HepG2 (cell line): Measurements from ENCODE around the gene KCNT1. TPM values are rescaled to one million over a fixed set of nuclear protein-coding genes. Genes with fewer than 3 reads are reported as not detected.

Source experiments
- ATAC-seq: fragments of 200-7000 bp; cut with Tn5 transposase; 3 replicates; pipeline ENCODE4 v1.9.1; 2020; ENCODE audit warnings: mild to moderate bottlenecking, moderate library complexity
- BruUV-seq: library from RNA; stranded (reverse); fragments of 400-500 nt; replicated peaks from 2 replicates; lab custom pipeline; 2021; lab: Mats Ljungman, UMichigan
- CTCF ChIA-PET: fragments of 300-600 bp; formaldehyde crosslinking; extraction: SDS; loops from one replicate; lab custom pipeline; 2021; ENCODE audit warnings: low total read pairs, inconsistent platforms, low intra/inter-chr PET ratio; lab: Yijun Ruan, JAX
- POLR2A ChIA-PET: fragments of 350-600 bp; sonication (Branson Sonifier 250); formaldehyde crosslinking; loops from one replicate; lab custom pipeline; 2020; ENCODE audit warnings: antibody characterized with exemption, inconsistent platforms; lab: Yijun Ruan, JAX
- DNase-seq: peaks from one replicate; pipeline ENCODE4 v3.0.0-alpha.2; 2015; ENCODE audit warnings: low spot score
- FAIRE-seq: peaks from 3 replicates; lab custom pipeline; 2011; peaks lifted over from hg19 to GRCh38; lab: Jason Lieb, UNC
- H2AFZ ChIP-seq: one replicate; pipeline ENCODE4 v1.6.1; 2011; ENCODE audit warnings: low read length, inconsistent platforms
- H3K27ac ChIP-seq: fragments of 300-600 bp; 3 replicates; pipeline ENCODE4 v1.8.0; 2011; ENCODE audit warnings: mixed run types, mild to moderate bottlenecking, mixed read lengths, low read length, inconsistent platforms; ENCODE audit not compliant: insufficient read depth; ENCODE audit errors: extremely low read length
- H3K27me3 ChIP-seq, 2 experiments: fragments of 200-600 bp in 1 of 2; 2 replicates in 1 of 2; 3 replicates in 1 of 2; pipeline versions ENCODE4 v1.6.0 to v1.8.0; 2011; ENCODE audit warnings: low read length in 2 of 2, mild to moderate bottlenecking in 2 of 2, moderate library complexity in 2 of 2, inconsistent platforms in 1 of 2; ENCODE audit not compliant: insufficient read depth in 2 of 2, control insufficient read depth in 1 of 2
- H3K36me3 ChIP-seq, 2 experiments: fragments of 200-600 bp in 1 of 2; replicated peaks in 1 of 2; 2 replicates in 1 of 2; 3 replicates in 1 of 2; pipeline versions ENCODE4 v1.5.1 to v1.8.0; 2011; ENCODE audit warnings: low read length in 2 of 2, inconsistent platforms in 1 of 2; ENCODE audit not compliant: insufficient read depth in 2 of 2, control insufficient read depth in 1 of 2
- H3K4me1 ChIP-seq: 2 replicates; pipeline ENCODE4 v1.5.1; 2012; ENCODE audit warnings: low read length, inconsistent platforms; ENCODE audit not compliant: insufficient read depth
- H3K4me2 ChIP-seq: 2 replicates; pipeline ENCODE4 v1.6.0; 2011; ENCODE audit warnings: low read depth, low read length, inconsistent platforms
- H3K4me3 ChIP-seq, 3 experiments: fragments of 200-600 bp in 1 of 3; sonication (generic), shearing (Covaris generic) in 1 of 3; replicated peaks in 1 of 3; 2 replicates each; pipeline ENCODE4 v1.5.1; 2011 to 2016; ENCODE audit warnings: low read length in 3 of 3, inconsistent platforms in 2 of 3, low read depth in 2 of 3, mild to moderate bottlenecking in 2 of 3, control low read depth in 1 of 3, mixed read lengths in 1 of 3; ENCODE audit not compliant: insufficient read depth in 1 of 3
- H3K79me2 ChIP-seq: one replicate; pipeline ENCODE4 v1.6.1; 2011; ENCODE audit warnings: low read length, inconsistent platforms; ENCODE audit not compliant: insufficient read depth
- H3K9ac ChIP-seq: 2 replicates; pipeline ENCODE4 v1.6.0; 2011; ENCODE audit warnings: mild to moderate bottlenecking, low read depth, low read length, inconsistent platforms; ENCODE audit not compliant: insufficient read depth
- H3K9me3 ChIP-seq: 2 replicates; pipeline ENCODE4 v1.5.1; 2012; ENCODE audit warnings: mild to moderate bottlenecking, low read length
- H4K20me1 ChIP-seq: 2 replicates; pipeline ENCODE4 v1.6.0; 2011; ENCODE audit warnings: inconsistent platforms, mild to moderate bottlenecking, low read length, moderate library complexity; ENCODE audit not compliant: insufficient read depth
- HMG20A ChIP-seq: IDR thresholded peaks from 2 replicates; pipeline ENCODE4 v1.6.1; 2016; ENCODE audit warnings: borderline replicate concordance
- KAT7 ChIP-seq: IDR thresholded peaks from 2 replicates; pipeline ENCODE4 v1.6.1; 2018; ENCODE audit warnings: borderline replicate concordance, missing compliant biosample characterization
- NBN ChIP-seq: fragments of 450-650 bp; conservative IDR thresholded peaks from 2 replicates; pipeline ENCODE4 v1.6.1; 2017
- NR1H2 ChIP-seq: sonication (generic); formaldehyde crosslinking; IDR thresholded peaks from 2 replicates; pipeline ENCODE4 v1.8.1; 2022; ENCODE audit warnings: low read depth, missing genetic modification reagents, borderline replicate concordance
- SRSF1 ChIP-seq: fragments of 200-400 bp; formaldehyde crosslinking; optimal IDR thresholded peaks from 2 replicates; pipeline ENCODE3; 2017; ENCODE audit warnings: mild to moderate bottlenecking, low read depth, low read length, moderate library complexity
- ZBTB3 ChIP-seq: sonication (generic); formaldehyde crosslinking; IDR thresholded peaks from 2 replicates; pipeline ENCODE4 v1.4.0; 2020; ENCODE audit warnings: low read depth, mild to moderate bottlenecking, moderate library complexity, missing genetic modification reagents, borderline replicate concordance
- ZNF232 ChIP-seq: sonication (generic); formaldehyde crosslinking; IDR thresholded peaks from 2 replicates; pipeline ENCODE4 v1.4.0; 2020; ENCODE audit warnings: missing genetic modification reagents, borderline replicate concordance
- ZNF292 ChIP-seq: sonication (generic); formaldehyde crosslinking; IDR thresholded peaks from 2 replicates; pipeline ENCODE4 v1.8.1; 2022; ENCODE audit warnings: mild to moderate bottlenecking, low read depth, missing genetic modification reagents, borderline replicate concordance
- ZNF44 ChIP-seq: sonication (generic); formaldehyde crosslinking; IDR thresholded peaks from 2 replicates; pipeline ENCODE4 v1.5.1; 2020; ENCODE audit warnings: mild to moderate bottlenecking, missing genetic modification reagents
- ZNF468 ChIP-seq: sonication (generic); formaldehyde crosslinking; IDR thresholded peaks from 2 replicates; pipeline ENCODE4 v1.8.0; 2022; ENCODE audit warnings: mild to moderate bottlenecking, moderate library complexity, missing genetic modification reagents
- ZSCAN9 ChIP-seq: IDR thresholded peaks from 2 replicates; pipeline ENCODE4 v1.6.1; 2016; ENCODE audit warnings: borderline replicate concordance
- WGBS: methylation state at CpG from one replicate; pipeline ENCODE4 v1.1.6; 2017; ENCODE audit warnings: low lambda C conversion rate; 5-methylcytosine and 5-hydroxymethylcytosine counted together
- in situ Hi-C: cut with HindIII; loops from 2 replicates; pipeline ENCODE4 v1.10.0; 2017; ENCODE audit warnings: low pct_unique_long_range_greater_than_20kb; ENCODE audit not compliant: extremely low pct_ligation_motif_present
- intact Hi-C: fragments of 100-400 bp; cut with micrococcal nuclease; formaldehyde crosslinking; loops from one replicate; pipeline ENCODE4 v1.10.0; 2022; ENCODE audit not compliant: unreplicated experiment
- polyA plus RNA-seq, 8 experiments: library from polyadenylated mRNA; depleted of rRNA in 3 of 8; stranded (reverse) in 7 of 8; unstranded in 1 of 8; fragments of >200 nt; fragmentation: Illumina TruSeq in 4 of 8; extraction: Trizol in 4 of 8; gene quantifications; 2 replicates each; pipeline versions ENCODE4 v1.2.1 to v1.2.3, GENCODE V29; 2011 to 2016; ENCODE audit warnings: low read depth in 4 of 8, missing spikeins in 1 of 8, mixed read lengths in 1 of 8; ENCODE audit not compliant: insufficient read depth in 1 of 8
- total RNA-seq, 5 experiments: library from RNA; depleted of rRNA; stranded (reverse); fragments of >200 nt; fragmentation: Illumina TruSeq; extraction: Trizol; gene quantifications; 2 replicates each; pipeline ENCODE4 v1.2.3, GENCODE V29; 2016; ENCODE audit warnings: low read depth in 1 of 5
- TF ChIP-seq, protein P1 (sequence below): sonication (generic); formaldehyde crosslinking; IDR thresholded peaks from 2 replicates; pipeline ENCODE4 v1.4.0; 2020; ENCODE audit warnings: missing genetic modification reagents
- TF ChIP-seq, protein P2 (sequence below): sonication (generic); formaldehyde crosslinking; IDR thresholded peaks from 2 replicates; pipeline ENCODE4 v1.9.0; 2022; ENCODE audit warnings: missing genetic modification reagents, mild to moderate bottlenecking, borderline replicate concordance

Gene KCNT1
- total and polyA plus RNA-seq, 2 of the 13 experiments (the other 11 are each of a cell fraction or from before 2014, with no cell fraction given) = not detected

DNA sequence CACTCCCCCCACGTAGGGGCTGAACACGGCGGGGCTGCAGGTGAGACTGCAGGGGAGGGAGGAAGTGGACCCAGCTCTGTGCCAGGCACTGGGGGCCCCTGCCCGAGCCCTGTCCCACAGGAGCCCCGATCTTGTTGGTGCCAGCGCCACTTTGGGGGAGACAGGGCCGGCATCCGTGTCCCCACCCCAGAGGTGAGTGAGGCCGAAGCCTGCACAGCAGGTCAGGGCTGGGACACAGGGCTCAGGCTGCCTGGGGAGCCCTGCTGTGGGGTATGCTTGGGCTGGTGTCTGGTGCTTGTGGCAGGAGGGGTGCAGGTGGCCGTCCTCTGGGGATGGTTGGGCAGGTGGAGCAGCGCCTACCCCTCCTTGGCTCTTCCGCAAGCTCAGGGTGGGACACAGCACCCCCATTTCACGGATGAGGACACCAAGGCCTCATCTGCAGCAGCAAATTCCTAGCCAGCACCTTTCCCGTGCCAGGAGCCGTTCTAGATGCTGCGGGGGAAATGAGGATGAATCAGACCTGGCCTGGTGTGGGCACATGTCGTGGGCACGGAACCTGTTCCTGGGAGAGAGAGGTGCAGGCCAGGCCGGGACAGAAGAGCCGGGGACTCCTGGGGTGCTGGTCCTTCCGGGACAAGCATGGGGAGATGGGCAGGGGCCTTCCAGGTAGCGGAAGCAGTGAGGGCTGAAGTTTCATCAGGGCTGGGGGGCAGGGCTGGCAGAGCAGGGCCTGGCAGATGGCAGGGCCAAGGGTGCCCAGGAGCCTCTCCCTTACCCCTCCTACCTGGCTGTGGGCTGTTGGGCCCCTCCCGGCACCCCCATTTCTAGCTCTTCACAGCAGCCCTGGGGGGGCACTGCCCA is 35.2 kb downstream of the KCNT1 start:
- no peak overlapping the region for H3K27ac ChIP-seq
- H2AFZ ChIP-seq = no peak overlapping the region
- H3K27me3 ChIP-seq = peaks cover 15 to 69% of the 10 kb centered on the region in 2 experiments; a peak in 4 of 5 replicates
- H3K4me3 ChIP-seq = no peak overlapping the region
- CTCF ChIA-PET = no interaction called here
- intact Hi-C loops = no loop called here
- in situ Hi-C loops = no loop called here
- no peak overlapping the region for H3K4me2 ChIP-seq
- FAIRE-seq (no peak), DNase-seq (no peak), ATAC-seq (no peak)
- H4K20me1 ChIP-seq = 0 out of 2 replicates have a peak, but pooled peaks cover 5% of the 10 kb centered on the region
- H3K36me3 ChIP-seq = no peaks in the 10 kb centered on the region
- H3K9me3 ChIP-seq = no peaks in the 10 kb centered on the region
- POLR2A ChIA-PET = no interaction called here
- 6% methylated on average over 9 of the region's 23 CpGs for WGBS
- BruUV-seq = no TSS peak
- no peaks in the 10 kb centered on the region for H3K79me2 ChIP-seq
- TF ChIP-seq ZSCAN9 (CRISPR knock-in tag) (no peak), ZNF468 (no peak), HMG20A (CRISPR knock-in tag) (no peak), ZNF232 (CRISPR knock-in tag) (no peak), ZNF292 (no peak), SRSF1 (no peak), ZNF44 (CRISPR knock-in tag) (no peak), NBN (no peak), KAT7 (CRISPR knock-in tag) (no peak), ZBTB3 (CRISPR knock-in tag) (no peak), NR1H2 (no peak)
- TF ChIP-seq, protein P1, sequence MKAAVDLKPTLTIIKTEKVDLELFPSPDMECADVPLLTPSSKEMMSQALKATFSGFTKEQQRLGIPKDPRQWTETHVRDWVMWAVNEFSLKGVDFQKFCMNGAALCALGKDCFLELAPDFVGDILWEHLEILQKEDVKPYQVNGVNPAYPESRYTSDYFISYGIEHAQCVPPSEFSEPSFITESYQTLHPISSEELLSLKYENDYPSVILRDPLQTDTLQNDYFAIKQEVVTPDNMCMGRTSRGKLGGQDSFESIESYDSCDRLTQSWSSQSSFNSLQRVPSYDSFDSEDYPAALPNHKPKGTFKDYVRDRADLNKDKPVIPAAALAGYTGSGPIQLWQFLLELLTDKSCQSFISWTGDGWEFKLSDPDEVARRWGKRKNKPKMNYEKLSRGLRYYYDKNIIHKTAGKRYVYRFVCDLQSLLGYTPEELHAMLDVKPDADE (CRISPR knock-in tag) = no peak
- TF ChIP-seq, protein P2, sequence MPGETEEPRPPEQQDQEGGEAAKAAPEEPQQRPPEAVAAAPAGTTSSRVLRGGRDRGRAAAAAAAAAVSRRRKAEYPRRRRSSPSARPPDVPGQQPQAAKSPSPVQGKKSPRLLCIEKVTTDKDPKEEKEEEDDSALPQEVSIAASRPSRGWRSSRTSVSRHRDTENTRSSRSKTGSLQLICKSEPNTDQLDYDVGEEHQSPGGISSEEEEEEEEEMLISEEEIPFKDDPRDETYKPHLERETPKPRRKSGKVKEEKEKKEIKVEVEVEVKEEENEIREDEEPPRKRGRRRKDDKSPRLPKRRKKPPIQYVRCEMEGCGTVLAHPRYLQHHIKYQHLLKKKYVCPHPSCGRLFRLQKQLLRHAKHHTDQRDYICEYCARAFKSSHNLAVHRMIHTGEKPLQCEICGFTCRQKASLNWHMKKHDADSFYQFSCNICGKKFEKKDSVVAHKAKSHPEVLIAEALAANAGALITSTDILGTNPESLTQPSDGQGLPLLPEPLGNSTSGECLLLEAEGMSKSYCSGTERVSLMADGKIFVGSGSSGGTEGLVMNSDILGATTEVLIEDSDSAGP (CRISPR knock-in tag) = no peak
- no peak overlapping the region for H3K9ac ChIP-seq
- H3K4me1 ChIP-seq = no peaks in the 10 kb centered on the region
